B cell (primary cell): Measurements from ENCODE around the gene LBR. TPM values are rescaled to one million over a fixed set of nuclear protein-coding genes. Genes with fewer than 3 reads are reported as not detected.

ENCODE experiments used
- ATAC-seq: fragments of 200-7000 bp; cut with Tn5 transposase; one replicate; pipeline ENCODE4 v1.10.0; 2021; ENCODE audit warnings: low read depth, mild to moderate bottlenecking, moderate number of reproducible peaks, moderate library complexity
- CTCF ChIA-PET: fragments of 350-600 bp; sonication (Branson Sonifier 250); formaldehyde crosslinking; loops from one replicate; lab custom pipeline; 2021; ENCODE audit warnings: antibody characterized with exemption, inconsistent platforms; lab: Charles Lee
- POLR2A ChIA-PET: fragments of 350-600 bp; sonication (Branson Sonifier 250); formaldehyde crosslinking; loops from one replicate; lab custom pipeline; 2021; ENCODE audit warnings: antibody characterized with exemption; lab: Charles Lee
- DNase-seq: peaks from one replicate; pipeline ENCODE4 v3.0.0; 2013
- H2AFZ ChIP-seq: 2 replicates; pipeline ENCODE4 v1.6.1; 2012; ENCODE audit warnings: mild to moderate bottlenecking, low read depth, low read length; ENCODE audit not compliant: insufficient read depth, poor library complexity, severe bottlenecking
- H3K27ac ChIP-seq, 2 donors: 1 replicate in 1 of 2; 2 replicates in 1 of 2; pipeline ENCODE4 v1.5.1; 2012 to 2013; ENCODE audit warnings: low read length in 2 of 2, mild to moderate bottlenecking in 2 of 2, moderate library complexity in 1 of 2
- H3K27me3 ChIP-seq, 4 experiments: fragments of 200-600 bp in 1 of 4; sonication (generic) in 1 of 4; replicated peaks in 1 of 4; 1 replicate in 2 of 4; 2 replicates in 2 of 4; pipeline versions ENCODE4 v1.6.1 to v1.7.0; 2013 to 2016; ENCODE audit warnings: low read length in 3 of 4, mild to moderate bottlenecking in 2 of 4, mixed read lengths in 1 of 4, moderate library complexity in 1 of 4; ENCODE audit not compliant: insufficient read depth in 4 of 4, control insufficient read depth in 3 of 4; ENCODE audit errors: control extremely low read depth in 1 of 4
- H3K36me3 ChIP-seq, 2 experiments: replicated peaks in 1 of 2; 1 replicate in 1 of 2; 2 replicates in 1 of 2; pipeline versions ENCODE4 v1.6.1 to v1.7.1; 2013; ENCODE audit warnings: low read length in 1 of 2; ENCODE audit not compliant: insufficient read depth in 2 of 2, control insufficient read depth in 1 of 2; ENCODE audit errors: control extremely low read depth in 1 of 2, extremely low read depth in 1 of 2
- H3K4me1 ChIP-seq, 2 donors: fragments of 200-600 bp in 1 of 2; sonication (generic) in 1 of 2; 1 replicate in 1 of 2; 2 replicates in 1 of 2; pipeline versions ENCODE4 v1.5.1 to v1.6.1; 2013 to 2017; ENCODE audit warnings: low read length in 2 of 2; ENCODE audit not compliant: control insufficient read depth in 2 of 2, insufficient read depth in 2 of 2
- H3K4me2 ChIP-seq: replicated peaks from 2 replicates; pipeline ENCODE3; 2012; ENCODE audit warnings: mild to moderate bottlenecking, low read depth, low read length; ENCODE audit not compliant: poor library complexity, severe bottlenecking
- H3K4me3 ChIP-seq, 5 experiments: fragments of 200-600 bp in 1 of 5; sonication (generic) in 1 of 5; 1 replicate in 3 of 5; 2 replicates in 2 of 5; pipeline versions ENCODE4 v1.5.1 to v1.7.0; 2011 to 2016; ENCODE audit warnings: low read length in 4 of 5, mild to moderate bottlenecking in 4 of 5, low read depth in 2 of 5, control low read depth in 1 of 5, moderate library complexity in 1 of 5; ENCODE audit not compliant: insufficient read depth in 1 of 5; ENCODE audit errors: control extremely low read depth in 1 of 5, extremely low read depth in 1 of 5
- H3K79me2 ChIP-seq: fragments of 200-600 bp; sonication (generic); one replicate; pipeline ENCODE4 v1.6.0; 2016; ENCODE audit warnings: low read length; ENCODE audit not compliant: control insufficient read depth, insufficient read depth
- H3K9ac ChIP-seq: fragments of 200-600 bp; sonication (generic); 2 replicates; pipeline ENCODE4 v1.6.1; 2017; ENCODE audit warnings: mild to moderate bottlenecking, low read length, moderate library complexity
- H3K9me3 ChIP-seq, 3 donors: one replicate each; pipeline versions ENCODE4 v1.6.1 to v1.7.1; 2013; ENCODE audit warnings: low read length in 2 of 3; ENCODE audit not compliant: control insufficient read depth in 2 of 3, insufficient read depth in 1 of 3; ENCODE audit errors: control extremely low read depth in 1 of 3
- H4K20me1 ChIP-seq: 2 replicates; pipeline ENCODE4 v1.6.0; 2012; ENCODE audit warnings: mild to moderate bottlenecking, low read length; ENCODE audit not compliant: insufficient read depth, control insufficient read depth, poor library complexity, severe bottlenecking
- H3K27ac Mint-ChIP-seq: one replicate; pipeline ENCODE4 v1.8.0; 2021; ENCODE audit warnings: mixed read lengths
- H3K27me3 Mint-ChIP-seq: one replicate; pipeline ENCODE4 v1.8.0; 2021; ENCODE audit warnings: mixed read lengths
- H3K4me1 Mint-ChIP-seq: one replicate; pipeline ENCODE4 v1.8.0; 2021; ENCODE audit warnings: mixed read lengths
- H3K4me3 Mint-ChIP-seq: one replicate; pipeline ENCODE4 v1.8.0; 2021; ENCODE audit warnings: mixed read lengths
- H3K9me3 Mint-ChIP-seq: one replicate; pipeline ENCODE4 v1.8.0; 2022; ENCODE audit warnings: mixed read lengths; ENCODE audit not compliant: insufficient read depth
- EZH2 ChIP-seq: IDR thresholded peaks from 2 replicates; pipeline ENCODE4 v1.6.1; 2012; ENCODE audit warnings: borderline replicate concordance, low read depth, mild to moderate bottlenecking, moderate library complexity, low read length; ENCODE audit not compliant: insufficient read depth, poor library complexity, severe bottlenecking
- WGBS: methylation state at CpG from one replicate; pipeline ENCODE4 v1.1.5; 2013; ENCODE audit warnings: missing lambda C conversion rate; ENCODE audit not compliant: insufficient coverage; 5-methylcytosine and 5-hydroxymethylcytosine counted together
- intact Hi-C: fragments of 100-400 bp; cut with micrococcal nuclease; formaldehyde crosslinking; loops from one replicate; pipeline ENCODE4 v1.10.0; 2022
- polyA plus RNA-seq: library from polyadenylated mRNA; depleted of rRNA; stranded (reverse); fragments of >200 nt; gene quantifications from 2 replicates; pipeline ENCODE4 v1.2.3, GENCODE V29; 2012
- total RNA-seq, 2 donors: library from RNA; stranded (reverse); fragments of 120-200 nt in 1 of 2; gene quantifications; 1 replicate in 1 of 2; 2 replicates in 1 of 2; pipeline versions ENCODE4 v1.2.3 to v1.2.4, GENCODE V29; 2013 to 2022
- TF ChIP-seq, protein P1 (sequence below): fragments of 200-600 bp; IDR thresholded peaks from one replicate; pipeline ENCODE4 v1.8.0; 2022; ENCODE audit warnings: antibody characterized with exemption, mild to moderate bottlenecking

LBR gene
- total and polyA plus RNA-seq, 2 donors (not counting 1 experiment from before 2014, with no cell fraction given) = 19.3 to 167 TPM

DNA sequence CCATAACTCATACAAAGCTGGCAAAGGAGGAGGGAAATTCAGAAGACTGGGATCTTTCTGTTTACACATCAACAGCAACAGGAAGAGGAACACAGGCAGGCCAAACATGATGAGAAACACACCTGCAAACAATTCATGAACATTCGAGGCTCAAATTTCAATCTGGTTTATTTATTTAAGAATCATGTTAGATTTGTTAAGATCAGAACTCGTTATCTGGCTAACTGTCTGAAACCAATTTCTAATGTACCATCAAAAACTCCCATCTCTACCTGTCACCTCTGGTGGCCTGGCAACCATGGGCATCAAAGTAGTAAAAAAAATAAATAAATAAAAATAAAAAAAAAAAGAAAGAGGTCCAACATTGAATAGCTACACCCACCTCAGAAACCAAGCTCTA lies 9.8 kb downstream of the LBR start:
- Mint-ChIP-seq H3K9me3 (no peaks in the 10 kb centered on the region), H3K4me1 (peaks cover 29% of the 10 kb centered on the region), H3K27ac (no peak overlapping the region), H3K4me3 (no peak overlapping the region), H3K27me3 (no peaks in the 10 kb centered on the region)
- Histone ChIP-seq H3K9ac (no peak overlapping the region), H3K36me3 (peaks cover 5 to 82% of the 10 kb centered on the region in 2 experiments), H3K4me1 (peaks cover 16 to 21% of the 10 kb centered on the region in 2 donors), H3K4me3 (no peak overlapping the region), H3K9me3 (no peaks in the 10 kb centered on the region), H3K79me2 (peaks cover 71% of the 10 kb centered on the region), H2AFZ (no peak overlapping the region), H3K27ac (no peak overlapping the region), H3K4me2 (no peak overlapping the region), H3K27me3 (no peaks in the 10 kb centered on the region), H4K20me1 (peaks cover 50% of the 10 kb centered on the region)
- TF ChIP-seq, protein P1, sequence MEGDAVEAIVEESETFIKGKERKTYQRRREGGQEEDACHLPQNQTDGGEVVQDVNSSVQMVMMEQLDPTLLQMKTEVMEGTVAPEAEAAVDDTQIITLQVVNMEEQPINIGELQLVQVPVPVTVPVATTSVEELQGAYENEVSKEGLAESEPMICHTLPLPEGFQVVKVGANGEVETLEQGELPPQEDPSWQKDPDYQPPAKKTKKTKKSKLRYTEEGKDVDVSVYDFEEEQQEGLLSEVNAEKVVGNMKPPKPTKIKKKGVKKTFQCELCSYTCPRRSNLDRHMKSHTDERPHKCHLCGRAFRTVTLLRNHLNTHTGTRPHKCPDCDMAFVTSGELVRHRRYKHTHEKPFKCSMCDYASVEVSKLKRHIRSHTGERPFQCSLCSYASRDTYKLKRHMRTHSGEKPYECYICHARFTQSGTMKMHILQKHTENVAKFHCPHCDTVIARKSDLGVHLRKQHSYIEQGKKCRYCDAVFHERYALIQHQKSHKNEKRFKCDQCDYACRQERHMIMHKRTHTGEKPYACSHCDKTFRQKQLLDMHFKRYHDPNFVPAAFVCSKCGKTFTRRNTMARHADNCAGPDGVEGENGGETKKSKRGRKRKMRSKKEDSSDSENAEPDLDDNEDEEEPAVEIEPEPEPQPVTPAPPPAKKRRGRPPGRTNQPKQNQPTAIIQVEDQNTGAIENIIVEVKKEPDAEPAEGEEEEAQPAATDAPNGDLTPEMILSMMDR = no peak
- no peak for DNase-seq
- no peak for ATAC-seq
- no CpG with 5 or more reads among the region's 2 CpGs for WGBS
- POLR2A ChIA-PET = no interaction called here
- intact Hi-C loops = no loop called here
- CTCF ChIA-PET = interaction anchor here (0.9 kb wide), 1 partner anchor 99 kb away, joined by 5 read pairs; no protein-coding TSS in a partner anchor

GRCh38 chr1:225415967-225416745 lies 11.7 kb downstream of the LBR start:
- H3K9ac ChIP-seq = no peak overlapping the region
- H3K79me2 ChIP-seq = peaks cover 64% of the 10 kb centered on the region
- no peak overlapping the region for H2AFZ ChIP-seq
- DNase-seq (no peak), ATAC-seq (no peak)
- 100% methylated on average over 1 of the region's 11 CpGs for WGBS
- no peaks in the 10 kb centered on the region for H3K9me3 ChIP-seq
- intact Hi-C loops = no loop called here
- H4K20me1 ChIP-seq = peaks cover 39% of the 10 kb centered on the region
- H3K4me3 ChIP-seq = no peak overlapping the region
- POLR2A ChIA-PET = no interaction called here
- H3K27ac ChIP-seq = no peak overlapping the region
- Mint-ChIP-seq H3K4me3 (no peak overlapping the region), H3K27ac (no peak overlapping the region), H3K4me1 (peaks cover 16% of the 10 kb centered on the region), H3K27me3 (no peaks in the 10 kb centered on the region), H3K9me3 (no peaks in the 10 kb centered on the region)
- H3K27me3 ChIP-seq = no peaks in the 10 kb centered on the region
- no peak overlapping the region for H3K4me2 ChIP-seq
- H3K36me3 ChIP-seq = peaks cover 7 to 87% of the 10 kb centered on the region in 2 experiments
- CTCF ChIA-PET = no interaction called here
- no peak for TF ChIP-seq EZH2
- TF ChIP-seq, protein P1 = no peak
- H3K4me1 ChIP-seq = peaks cover 11 to 13% of the 10 kb centered on the region in 2 donors
